KMS-11 (cell line): ENCODE measurements around the gene C1QTNF9B.

Experiments used
- H2AFZ ChIP-seq: fragments of 200-600 bp; sonication (generic); 2 replicates; pipeline ENCODE4 v1.6.1; 2016; ENCODE audit warnings: antibody characterized with exemption, mixed run types, low read depth
- H3K27ac ChIP-seq: fragments of 200-600 bp; sonication (generic); 2 replicates; pipeline ENCODE4 v1.6.1; 2016; ENCODE audit warnings: mild to moderate bottlenecking, mixed run types
- H3K27me3 ChIP-seq: fragments of 200-600 bp; sonication (generic); 2 replicates; pipeline ENCODE4 v1.6.1; 2017; ENCODE audit warnings: mild to moderate bottlenecking, low read depth, mixed run types, moderate library complexity; ENCODE audit not compliant: insufficient read depth
- H3K36me3 ChIP-seq: fragments of 200-600 bp; sonication (generic); 2 replicates; pipeline ENCODE4 v1.6.1; 2017; ENCODE audit warnings: mild to moderate bottlenecking, mixed run types; ENCODE audit not compliant: insufficient read depth
- H3K4me1 ChIP-seq: fragments of 200-600 bp; sonication (generic); 2 replicates; pipeline ENCODE4 v1.6.1; 2016; ENCODE audit warnings: mild to moderate bottlenecking, low read depth, mixed run types; ENCODE audit not compliant: poor library complexity, severe bottlenecking
- H3K4me2 ChIP-seq: fragments of 200-600 bp; sonication (generic); 2 replicates; pipeline ENCODE4 v1.7.0; 2016; ENCODE audit warnings: mild to moderate bottlenecking, mixed run types
- H3K4me3 ChIP-seq: fragments of 200-600 bp; sonication (generic); IDR thresholded peaks from 2 replicates; pipeline ENCODE4 v1.6.1; 2017; ENCODE audit warnings: low read depth, low read length, mixed read lengths; ENCODE audit not compliant: insufficient read depth
- H3K79me2 ChIP-seq: fragments of 200-600 bp; sonication (generic); 2 replicates; pipeline ENCODE4 v1.6.1; 2016; ENCODE audit warnings: low read depth, mixed run types; ENCODE audit not compliant: insufficient read depth
- H3K9ac ChIP-seq: fragments of 200-600 bp; sonication (generic); 2 replicates; pipeline ENCODE4 v1.6.1; 2016; ENCODE audit warnings: mild to moderate bottlenecking, mixed run types
- H4K20me1 ChIP-seq: fragments of 200-600 bp; sonication (generic); 2 replicates; pipeline ENCODE4 v1.6.1; 2016; ENCODE audit warnings: mild to moderate bottlenecking, mixed run types; ENCODE audit not compliant: insufficient read depth
- CTCF ChIP-seq: fragments of 200-600 bp; sonication (generic); conservative IDR thresholded peaks from 2 replicates; pipeline ENCODE4 v1.6.1; 2017; ENCODE audit warnings: low read depth, mild to moderate bottlenecking, antibody characterized with exemption, low read length, moderate library complexity, mixed read lengths

The C1QTNF9B gene

GRCh38 chr13:23934520-23934919 is 37.2 kb upstream of the C1QTNF9B start:
- no peak overlapping the region for H3K4me3 ChIP-seq
- H3K27me3 ChIP-seq, result no peaks in the 10 kb centered on the region
- H3K4me2 ChIP-seq, result no peak overlapping the region
- no peaks in the 10 kb centered on the region for H3K79me2 ChIP-seq
- H2AFZ ChIP-seq, result no peak overlapping the region
- no peak overlapping the region for H3K9ac ChIP-seq
- no peak for TF ChIP-seq CTCF
- H3K4me1 ChIP-seq, result no peaks in the 10 kb centered on the region
- H3K27ac ChIP-seq, result no peak overlapping the region
- H4K20me1 ChIP-seq, result no peaks in the 10 kb centered on the region
- no peaks in the 10 kb centered on the region for H3K36me3 ChIP-seq

- H3K36me3 ChIP-seq, result no peaks in the 10 kb centered on the region
- H4K20me1 ChIP-seq, result no peaks in the 10 kb centered on the region
- no peak for TF ChIP-seq CTCF
- no peak overlapping the region for H3K9ac ChIP-seq
- H3K4me1 ChIP-seq, result no peaks in the 10 kb centered on the region
- H2AFZ ChIP-seq, result no peak overlapping the region
- H3K27ac ChIP-seq, result no peak overlapping the region
- H3K79me2 ChIP-seq, result no peaks in the 10 kb centered on the region
- no peak overlapping the region for H3K4me3 ChIP-seq
- no peaks in the 10 kb centered on the region for H3K27me3 ChIP-seq
- H3K4me2 ChIP-seq, result no peak overlapping the region
These were observed 31.7 kb upstream of the C1QTNF9B start for GRCh38 chr13:23928985-23929384.

GRCh38 chr13:23923031-23923430 is 25.7 kb upstream of the C1QTNF9B start:
- no peaks in the 10 kb centered on the region for H3K27me3 ChIP-seq
- H3K4me1 ChIP-seq, result no peaks in the 10 kb centered on the region
- no peaks in the 10 kb centered on the region for H3K36me3 ChIP-seq
- H3K4me3 ChIP-seq, result no peak overlapping the region
- H2AFZ ChIP-seq, result no peak overlapping the region
- TF ChIP-seq CTCF, result no peak
- no peaks in the 10 kb centered on the region for H4K20me1 ChIP-seq
- H3K79me2 ChIP-seq, result no peaks in the 10 kb centered on the region
- H3K9ac ChIP-seq, result no peak overlapping the region
- H3K4me2 ChIP-seq, result no peak overlapping the region
- H3K27ac ChIP-seq, result no peak overlapping the region

- no peaks in the 10 kb centered on the region for H4K20me1 ChIP-seq
- no peak overlapping the region for H3K4me3 ChIP-seq
- H3K27me3 ChIP-seq, result no peaks in the 10 kb centered on the region
- no peak overlapping the region for H2AFZ ChIP-seq
- no peak overlapping the region for H3K27ac ChIP-seq
- no peaks in the 10 kb centered on the region for H3K36me3 ChIP-seq
- no peaks in the 10 kb centered on the region for H3K79me2 ChIP-seq
- H3K4me1 ChIP-seq, result no peaks in the 10 kb centered on the region
- H3K9ac ChIP-seq, result no peak overlapping the region
- no peak for TF ChIP-seq CTCF
- no peak overlapping the region for H3K4me2 ChIP-seq
These were observed 25.0 kb upstream of the C1QTNF9B start for GRCh38 chr13:23922005-23922932.
